ENCODE results near the gene RELT.

The RELT gene

DNA sequence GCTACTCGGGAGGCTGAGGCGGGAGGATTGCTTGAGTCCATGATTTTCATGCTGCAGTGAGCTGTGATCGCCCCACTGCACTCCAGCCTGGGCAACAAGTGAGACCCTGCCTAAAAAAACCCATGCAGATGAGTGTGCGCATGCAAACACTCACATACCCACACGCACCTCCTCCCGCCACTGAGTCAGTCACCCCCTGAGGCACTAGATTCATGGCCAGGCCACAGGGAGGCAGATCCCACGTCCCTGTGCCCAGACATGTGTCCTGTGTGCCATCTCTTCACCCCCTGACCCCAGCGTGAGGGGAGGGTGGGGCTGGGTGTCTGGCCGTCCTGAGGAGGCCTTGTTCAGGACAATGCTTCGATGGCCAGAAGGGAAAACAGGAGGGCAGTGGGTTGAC is 15.5 kb downstream of the RELT start:
- H3K27me3 ChIP-seq (ENCODE audit: control insufficient read depth, low read length) = no peaks in the 10 kb centered on the region
- H3F3A ChIP-seq (ENCODE audit: control insufficient read depth, insufficient read depth) = no peaks in the 10 kb centered on the region; the same call in 1 of the 2 replicates
- no peak overlapping the region for H3K4me3 ChIP-seq (ENCODE audit: low read length)
- H3K9me2 ChIP-seq (replicated peaks; ENCODE audit: control insufficient read depth, low read length) = no peaks in the 10 kb centered on the region
- peaks cover 92% of the 10 kb centered on the region for H3K36me3 ChIP-seq (ENCODE audit: control insufficient read depth, low read length)
- H3K4me2 ChIP-seq (ENCODE audit: low read length) = no peak overlapping the region
- no peak for TF ChIP-seq EZH2phosphoT487 (IDR thresholded peaks at IDR 0.05; ENCODE audit: borderline replicate concordance, low read length)
- TF ChIP-seq, protein P1, sequence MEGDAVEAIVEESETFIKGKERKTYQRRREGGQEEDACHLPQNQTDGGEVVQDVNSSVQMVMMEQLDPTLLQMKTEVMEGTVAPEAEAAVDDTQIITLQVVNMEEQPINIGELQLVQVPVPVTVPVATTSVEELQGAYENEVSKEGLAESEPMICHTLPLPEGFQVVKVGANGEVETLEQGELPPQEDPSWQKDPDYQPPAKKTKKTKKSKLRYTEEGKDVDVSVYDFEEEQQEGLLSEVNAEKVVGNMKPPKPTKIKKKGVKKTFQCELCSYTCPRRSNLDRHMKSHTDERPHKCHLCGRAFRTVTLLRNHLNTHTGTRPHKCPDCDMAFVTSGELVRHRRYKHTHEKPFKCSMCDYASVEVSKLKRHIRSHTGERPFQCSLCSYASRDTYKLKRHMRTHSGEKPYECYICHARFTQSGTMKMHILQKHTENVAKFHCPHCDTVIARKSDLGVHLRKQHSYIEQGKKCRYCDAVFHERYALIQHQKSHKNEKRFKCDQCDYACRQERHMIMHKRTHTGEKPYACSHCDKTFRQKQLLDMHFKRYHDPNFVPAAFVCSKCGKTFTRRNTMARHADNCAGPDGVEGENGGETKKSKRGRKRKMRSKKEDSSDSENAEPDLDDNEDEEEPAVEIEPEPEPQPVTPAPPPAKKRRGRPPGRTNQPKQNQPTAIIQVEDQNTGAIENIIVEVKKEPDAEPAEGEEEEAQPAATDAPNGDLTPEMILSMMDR (IDR thresholded peaks at IDR 0.05; ENCODE audit: low read depth, low read length, poor library complexity, severe bottlenecking) = no peak
- H3K9me3 ChIP-seq (ENCODE audit: control insufficient read depth, insufficient read depth, low read length) = no peaks in the 10 kb centered on the region
- peaks cover 35% of the 10 kb centered on the region for H3K79me2 ChIP-seq (ENCODE audit: control insufficient read depth, low read length)
- H4K20me1 ChIP-seq (ENCODE audit: control insufficient read depth, insufficient read depth, low read depth, low read length) = peaks cover 3% of the 10 kb centered on the region; the same call in 1 of the 2 replicates
- H3K27ac ChIP-seq (ENCODE audit: low read depth, low read length) = no peak overlapping the region
- H3K4me1 ChIP-seq (ENCODE audit: control insufficient read depth, low read length) = peaks cover 22% of the 10 kb centered on the region

DNA sequence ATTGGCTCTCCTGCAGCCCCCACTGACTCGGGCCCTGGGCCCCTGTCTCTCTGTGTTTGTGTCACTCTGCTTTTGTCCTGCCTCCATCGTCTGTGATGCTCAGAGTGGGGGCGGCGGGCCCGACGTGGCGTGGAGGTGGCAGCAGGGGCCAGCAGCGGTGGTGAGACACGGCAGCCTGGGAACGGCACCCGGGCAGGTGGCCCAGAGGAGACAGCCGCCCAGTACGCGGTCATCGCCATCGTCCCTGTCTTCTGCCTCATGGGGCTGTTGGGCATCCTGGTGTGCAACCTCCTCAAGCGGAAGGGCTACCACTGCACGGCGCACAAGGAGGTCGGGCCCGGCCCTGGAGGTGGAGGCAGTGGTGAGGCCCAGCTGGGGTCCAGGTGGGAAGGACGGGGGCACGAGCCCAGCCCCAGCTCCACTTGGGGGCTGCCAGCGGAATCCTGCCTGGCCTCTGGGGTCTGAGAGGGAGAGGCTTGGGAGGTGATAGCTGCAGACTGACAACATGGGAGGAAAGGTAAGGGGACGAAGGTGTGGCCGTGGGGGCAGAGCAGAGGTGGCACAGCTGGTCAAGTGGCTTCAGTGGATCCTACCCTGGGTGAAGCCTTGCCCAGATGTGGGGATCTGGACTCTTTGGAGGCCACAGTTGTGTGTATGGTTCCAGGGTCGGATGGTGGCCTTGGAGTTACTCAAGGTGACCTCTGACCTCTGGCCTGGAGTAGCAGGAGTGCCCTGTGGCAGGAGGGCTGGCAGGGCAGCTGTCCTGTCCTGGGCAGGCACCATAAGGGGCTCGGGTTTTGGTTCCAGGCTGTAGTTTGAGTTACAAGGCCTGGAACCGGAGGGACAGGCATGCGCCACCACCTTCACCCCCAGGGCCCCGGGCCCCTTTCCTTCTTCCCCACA is 16.2 kb downstream of the RELT start:
- TF ChIP-seq, protein P1 (IDR thresholded peaks at IDR 0.05; ENCODE audit: low read depth, low read length, poor library complexity, severe bottlenecking) = no peak
- TF ChIP-seq EZH2phosphoT487 (IDR thresholded peaks at IDR 0.05; ENCODE audit: borderline replicate concordance, low read length) = no peak
- peaks cover 15% of the 10 kb centered on the region for H3K4me1 ChIP-seq (ENCODE audit: control insufficient read depth, low read length)
- H3K27ac ChIP-seq (ENCODE audit: low read depth, low read length) = no peak overlapping the region
- no peaks in the 10 kb centered on the region for H3K9me2 ChIP-seq (replicated peaks; ENCODE audit: control insufficient read depth, low read length)
- H3K27me3 ChIP-seq (ENCODE audit: control insufficient read depth, low read length) = no peaks in the 10 kb centered on the region
- H3F3A ChIP-seq (ENCODE audit: control insufficient read depth, insufficient read depth) = no peaks in the 10 kb centered on the region; the same call in 1 of the 2 replicates
- peaks cover 28% of the 10 kb centered on the region for H3K79me2 ChIP-seq (ENCODE audit: control insufficient read depth, low read length)
- H3K36me3 ChIP-seq (ENCODE audit: control insufficient read depth, low read length) = peaks cover 95% of the 10 kb centered on the region
- no peak overlapping the region for H3K4me3 ChIP-seq (ENCODE audit: low read length)
- no peak overlapping the region for H3K4me2 ChIP-seq (ENCODE audit: low read length)
- H3K9me3 ChIP-seq (ENCODE audit: control insufficient read depth, insufficient read depth, low read length) = no peaks in the 10 kb centered on the region
- peaks cover 3% of the 10 kb centered on the region; the same call in 1 of the 2 replicates for H4K20me1 ChIP-seq (ENCODE audit: control insufficient read depth, insufficient read depth, low read depth, low read length)

DNA sequence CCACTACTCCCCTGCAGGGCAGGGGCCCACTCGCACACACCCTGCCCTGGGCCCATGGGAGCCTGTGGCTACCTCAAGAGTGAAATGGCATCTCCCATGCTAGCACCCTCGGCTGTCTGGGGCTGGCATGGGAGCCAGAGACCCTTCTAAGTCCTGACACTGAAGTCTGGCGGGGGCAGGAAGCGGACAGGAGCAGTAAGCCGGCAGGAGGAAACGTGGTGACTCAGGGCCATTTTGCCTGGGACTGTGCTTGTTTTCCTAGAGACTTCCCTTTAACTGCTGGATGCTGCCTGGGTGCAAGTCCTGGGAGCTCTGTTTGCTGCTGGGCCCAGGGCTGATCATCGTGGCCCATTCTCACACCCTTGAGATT is 16.8 kb downstream of the RELT start:
- Histone ChIP-seq H3K4me1 (ENCODE audit: control insufficient read depth, low read length) (peaks cover 9% of the 10 kb centered on the region), H3K79me2 (ENCODE audit: control insufficient read depth, low read length) (peaks cover 22% of the 10 kb centered on the region), H3K36me3 (ENCODE audit: control insufficient read depth, low read length) (peaks cover 95% of the 10 kb centered on the region), H3F3A (ENCODE audit: control insufficient read depth, insufficient read depth) (no peaks in the 10 kb centered on the region; the same call in 1 of the 2 replicates), H3K27me3 (ENCODE audit: control insufficient read depth, low read length) (no peaks in the 10 kb centered on the region), H4K20me1 (ENCODE audit: control insufficient read depth, insufficient read depth, low read depth, low read length) (no peaks in the 10 kb centered on the region), H3K4me3 (ENCODE audit: low read length) (no peak overlapping the region), H3K9me3 (ENCODE audit: control insufficient read depth, insufficient read depth, low read length) (no peaks in the 10 kb centered on the region), H3K9me2 (replicated peaks; ENCODE audit: control insufficient read depth, low read length) (no peaks in the 10 kb centered on the region), H3K4me2 (ENCODE audit: low read length) (no peak overlapping the region), H3K27ac (ENCODE audit: low read depth, low read length) (no peak overlapping the region)
- TF ChIP-seq, protein P1 (IDR thresholded peaks at IDR 0.05; ENCODE audit: low read depth, low read length, poor library complexity, severe bottlenecking) = no peak
- no peak for TF ChIP-seq EZH2phosphoT487 (IDR thresholded peaks at IDR 0.05; ENCODE audit: borderline replicate concordance, low read length)

Data from DOHH2 (cell line).